ENCODE measurements around the gene USP26.
"Not testable (repeated sequence)": the region's sequence is repeated elsewhere in the genome, so short reads cannot be mapped to it uniquely, and the experiment has no call there.

USP26 gene, protein sequence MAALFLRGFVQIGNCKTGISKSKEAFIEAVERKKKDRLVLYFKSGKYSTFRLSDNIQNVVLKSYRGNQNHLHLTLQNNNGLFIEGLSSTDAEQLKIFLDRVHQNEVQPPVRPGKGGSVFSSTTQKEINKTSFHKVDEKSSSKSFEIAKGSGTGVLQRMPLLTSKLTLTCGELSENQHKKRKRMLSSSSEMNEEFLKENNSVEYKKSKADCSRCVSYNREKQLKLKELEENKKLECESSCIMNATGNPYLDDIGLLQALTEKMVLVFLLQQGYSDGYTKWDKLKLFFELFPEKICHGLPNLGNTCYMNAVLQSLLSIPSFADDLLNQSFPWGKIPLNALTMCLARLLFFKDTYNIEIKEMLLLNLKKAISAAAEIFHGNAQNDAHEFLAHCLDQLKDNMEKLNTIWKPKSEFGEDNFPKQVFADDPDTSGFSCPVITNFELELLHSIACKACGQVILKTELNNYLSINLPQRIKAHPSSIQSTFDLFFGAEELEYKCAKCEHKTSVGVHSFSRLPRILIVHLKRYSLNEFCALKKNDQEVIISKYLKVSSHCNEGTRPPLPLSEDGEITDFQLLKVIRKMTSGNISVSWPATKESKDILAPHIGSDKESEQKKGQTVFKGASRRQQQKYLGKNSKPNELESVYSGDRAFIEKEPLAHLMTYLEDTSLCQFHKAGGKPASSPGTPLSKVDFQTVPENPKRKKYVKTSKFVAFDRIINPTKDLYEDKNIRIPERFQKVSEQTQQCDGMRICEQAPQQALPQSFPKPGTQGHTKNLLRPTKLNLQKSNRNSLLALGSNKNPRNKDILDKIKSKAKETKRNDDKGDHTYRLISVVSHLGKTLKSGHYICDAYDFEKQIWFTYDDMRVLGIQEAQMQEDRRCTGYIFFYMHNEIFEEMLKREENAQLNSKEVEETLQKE

DNA sequence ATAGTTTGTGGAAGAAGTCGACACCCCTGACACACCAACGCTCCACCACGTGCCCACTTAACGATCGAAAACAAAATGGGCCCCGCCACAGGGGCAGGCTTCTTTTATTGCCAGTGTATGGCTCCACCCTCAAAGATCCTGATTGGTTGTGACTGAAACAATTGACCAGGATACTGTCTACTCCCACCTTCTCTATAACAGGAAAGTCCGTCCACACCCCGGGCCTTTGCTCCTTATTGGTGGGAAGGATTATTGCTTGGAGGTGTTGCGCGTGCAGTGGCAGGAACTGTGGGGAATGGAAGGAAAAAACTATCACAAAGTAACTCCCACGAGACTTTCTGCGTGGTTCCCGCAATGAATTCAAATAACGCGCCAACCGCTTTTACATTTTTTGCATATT is at the start of gene USP26:
Gene USP26, minus strand, starts transcription at position 79 of the 400 bp plus-strand sequence. CDS start 68,889 bp downstream, outside the sequence.
- DNase-seq: no peak

DNA sequence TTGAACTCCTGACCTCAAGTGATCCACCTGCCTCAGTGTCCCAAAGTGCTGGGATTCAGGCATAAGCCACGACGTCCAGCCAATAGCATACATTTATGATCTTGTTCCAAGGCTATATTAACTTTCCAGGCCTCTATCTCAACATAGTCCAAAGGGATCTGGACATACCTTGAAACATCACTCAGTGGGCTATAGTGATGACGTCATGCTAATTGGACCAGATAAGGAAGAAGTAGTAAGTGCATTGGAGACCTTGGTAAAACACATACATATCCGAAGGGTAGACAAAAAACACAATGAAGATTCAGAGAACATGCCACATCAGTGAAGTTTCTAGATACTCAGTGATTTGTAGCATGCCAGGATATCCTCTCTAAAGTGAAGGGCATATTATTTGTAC is 37.4 kb upstream of the USP26 start:
- DNase-seq: no peak

DNA sequence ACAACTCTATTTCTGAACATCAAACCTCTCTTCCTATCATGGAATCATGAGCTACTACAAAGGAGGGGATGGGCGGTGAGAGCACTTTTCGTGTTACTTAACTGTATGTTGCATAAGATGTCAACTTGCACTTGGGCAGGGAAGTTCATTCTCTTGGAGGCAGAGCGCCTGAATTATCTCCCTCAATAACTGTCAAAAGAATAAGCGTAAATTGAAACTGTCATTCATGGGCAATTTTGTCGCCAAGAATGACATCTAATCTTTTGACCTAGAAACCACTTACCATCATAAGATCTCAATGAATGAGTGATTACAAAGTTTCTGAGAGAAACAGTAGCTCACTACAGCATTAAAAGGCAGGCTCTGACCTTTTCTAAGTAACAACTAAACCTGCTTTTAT is 23.5 kb upstream of the USP26 start:
- no peak for DNase-seq

DNA sequence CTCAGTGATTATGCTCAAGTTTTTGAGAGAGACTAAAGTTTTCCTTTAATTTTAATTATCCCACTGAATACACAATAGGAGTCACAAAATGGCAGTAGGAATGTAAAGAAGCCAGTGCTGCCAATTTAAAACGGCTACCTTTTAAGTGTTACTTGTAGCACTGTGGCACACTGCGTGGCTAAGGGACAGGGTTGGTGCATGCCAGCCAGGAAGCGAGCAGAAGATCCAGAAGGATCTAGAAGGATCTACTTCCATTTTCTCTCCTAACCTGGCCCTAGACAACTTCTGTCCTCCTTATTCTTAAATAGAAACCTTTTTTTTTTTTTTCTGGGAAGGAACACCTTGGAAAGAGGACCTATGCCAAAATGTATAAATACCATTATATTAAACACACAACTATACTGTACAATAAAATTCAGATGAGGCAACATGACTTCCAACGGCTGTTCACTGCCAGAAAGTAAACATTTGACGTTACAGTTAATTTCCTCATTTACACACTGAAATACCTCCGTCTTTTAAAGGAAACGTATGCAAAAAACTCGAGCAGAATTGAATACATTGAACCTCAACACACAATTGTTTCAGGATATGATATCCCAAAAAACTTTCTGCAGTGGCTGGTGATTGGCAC is 2.7 kb downstream of the USP26 start:
- no peak for DNase-seq

DNA sequence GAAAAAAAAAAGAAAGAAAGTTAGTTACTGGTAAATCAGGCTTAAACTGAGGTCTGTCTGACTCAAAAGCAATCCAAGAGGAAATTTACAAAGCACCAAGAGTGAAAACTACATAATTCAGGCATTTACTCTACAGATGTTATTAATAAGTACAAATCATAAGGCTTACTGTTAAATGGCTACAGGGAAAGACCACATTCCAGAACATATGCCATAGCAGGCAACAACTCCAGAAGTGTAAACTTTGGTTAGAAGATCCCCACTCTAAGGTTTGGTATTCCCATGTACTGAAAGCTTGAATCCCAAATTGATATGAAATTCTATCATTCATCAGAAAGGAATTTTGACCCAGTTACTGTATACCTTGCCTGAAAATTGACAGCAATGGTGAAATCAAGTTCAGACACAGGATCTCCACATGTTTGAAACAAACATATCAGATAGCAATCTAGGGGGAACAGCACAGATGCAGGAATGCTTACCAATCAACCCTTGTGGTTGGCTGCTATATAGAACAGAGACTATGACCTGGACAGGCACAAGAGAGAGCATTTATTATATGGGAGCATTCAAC is 6.6 kb downstream of the USP26 start:
- no peak for DNase-seq

DNA sequence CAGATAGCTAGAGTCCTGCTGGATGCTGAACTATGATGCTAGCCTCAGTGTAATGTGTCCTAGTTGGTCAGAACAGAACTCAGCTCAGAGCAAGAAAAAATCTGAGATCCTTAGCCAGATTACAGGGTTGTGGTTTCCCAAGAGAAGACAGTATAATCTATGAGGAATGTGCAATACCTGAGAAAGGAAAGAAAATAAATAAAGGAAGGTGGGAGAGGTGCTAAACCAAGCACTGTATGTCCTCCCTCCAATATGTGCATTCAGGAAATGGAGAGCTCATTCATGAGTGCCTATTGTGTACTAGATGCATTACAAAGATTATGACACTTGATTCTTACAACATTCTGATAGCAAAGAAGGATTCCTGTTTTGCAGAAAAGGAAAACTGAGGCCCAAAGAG is 7.5 kb downstream of the USP26 start:
- no peak for DNase-seq

DNA sequence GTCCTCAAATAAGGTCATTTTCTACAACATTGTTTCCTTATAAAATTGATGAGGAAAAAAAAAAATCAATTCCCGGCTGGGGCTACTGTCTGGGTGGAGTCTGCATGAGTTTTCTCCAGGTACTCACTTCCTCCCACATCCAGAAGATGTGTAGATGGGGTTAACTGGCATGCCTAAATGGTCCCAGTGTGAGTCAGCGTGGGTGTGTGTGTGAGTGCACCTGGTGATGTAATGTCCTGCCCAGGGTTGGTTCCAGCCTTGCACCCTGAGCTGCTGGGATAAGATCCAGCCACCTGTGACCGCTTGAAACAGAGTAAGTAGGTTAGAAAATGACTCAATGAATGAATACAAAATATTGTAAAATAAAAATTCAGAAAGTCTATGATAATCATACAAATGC is 11.1 kb downstream of the USP26 start:
- no peak for DNase-seq

DNA sequence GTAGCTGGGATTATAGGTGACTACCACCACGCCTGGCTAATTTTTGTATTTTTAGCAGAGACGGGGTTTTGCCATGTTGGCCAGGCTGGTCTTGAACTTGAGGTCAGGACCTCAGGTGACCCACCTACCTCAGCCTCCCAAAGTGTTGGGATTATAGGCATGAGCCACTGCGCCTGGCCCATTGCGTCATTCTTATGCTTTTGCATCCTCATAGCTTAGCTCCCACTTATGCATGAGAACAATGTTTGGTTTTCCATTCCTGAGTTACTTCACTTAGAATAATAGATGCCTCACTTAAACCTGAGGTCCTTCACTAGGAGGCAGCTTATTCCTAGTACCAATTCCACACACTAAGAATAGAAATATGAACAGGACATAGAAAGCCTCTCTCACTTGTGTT is 11.9 kb downstream of the USP26 start:
- not testable (repeated sequence) for DNase-seq

DNA sequence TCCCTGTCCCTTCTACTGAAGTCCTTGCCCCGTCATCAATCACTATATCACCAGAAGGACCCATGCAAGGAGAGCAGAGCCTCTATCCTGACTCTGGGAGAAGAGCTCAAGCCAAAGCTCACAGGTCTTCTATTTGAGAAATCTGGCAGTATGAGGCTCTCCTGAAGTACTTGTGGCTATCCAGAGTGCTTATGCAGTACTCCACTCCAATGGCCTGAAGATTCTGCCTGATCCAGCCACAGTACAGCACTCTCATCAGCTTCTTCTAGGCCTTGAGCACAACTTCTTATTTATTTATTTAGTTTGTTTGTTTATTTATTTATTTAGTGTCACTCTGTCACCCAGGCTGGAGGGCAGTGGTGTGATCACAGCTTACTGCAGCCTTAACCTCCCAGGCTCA is 13.0 kb downstream of the USP26 start:
- no peak for DNase-seq

DNA sequence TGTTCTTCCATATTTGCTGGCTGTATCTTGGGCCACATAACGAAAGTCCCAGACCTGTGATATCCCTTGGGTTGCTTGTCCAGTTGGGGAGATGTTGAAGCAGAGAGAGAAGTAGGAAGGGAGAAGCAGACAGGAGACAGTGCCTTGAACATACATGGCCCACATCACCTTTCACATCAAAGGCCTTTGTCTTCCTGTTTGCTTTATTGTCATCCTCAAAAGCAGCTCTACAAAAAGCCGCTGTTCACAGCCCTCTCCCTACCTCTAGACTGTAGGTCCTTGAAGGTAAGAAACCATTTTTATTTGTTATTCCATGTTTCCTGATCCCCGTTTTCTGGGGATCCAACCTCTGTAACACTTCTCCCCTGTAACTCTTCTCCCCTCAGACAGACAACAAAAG is 14.9 kb downstream of the USP26 start:
- no peak for DNase-seq

DNA sequence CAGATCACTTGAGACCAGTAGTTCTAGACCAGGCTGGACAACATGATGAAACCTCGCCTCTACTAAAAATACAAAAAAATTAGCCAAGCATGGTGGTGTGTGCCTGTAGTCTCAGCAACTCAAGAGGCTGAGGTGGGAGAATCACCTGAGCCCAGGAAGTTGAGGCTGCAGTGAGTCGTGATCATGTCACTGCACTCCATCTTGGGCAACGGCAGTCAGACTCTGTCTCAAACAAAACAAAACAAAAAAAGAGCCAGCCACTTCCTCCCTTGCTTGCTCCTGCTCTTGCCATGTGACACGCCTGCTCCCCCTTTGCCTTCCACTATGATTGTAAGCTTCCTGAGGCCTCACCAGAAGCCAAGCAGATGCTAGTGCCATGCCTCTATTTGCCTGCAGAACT is 19.1 kb downstream of the USP26 start:
- DNase-seq: not testable (repeated sequence)

DNA sequence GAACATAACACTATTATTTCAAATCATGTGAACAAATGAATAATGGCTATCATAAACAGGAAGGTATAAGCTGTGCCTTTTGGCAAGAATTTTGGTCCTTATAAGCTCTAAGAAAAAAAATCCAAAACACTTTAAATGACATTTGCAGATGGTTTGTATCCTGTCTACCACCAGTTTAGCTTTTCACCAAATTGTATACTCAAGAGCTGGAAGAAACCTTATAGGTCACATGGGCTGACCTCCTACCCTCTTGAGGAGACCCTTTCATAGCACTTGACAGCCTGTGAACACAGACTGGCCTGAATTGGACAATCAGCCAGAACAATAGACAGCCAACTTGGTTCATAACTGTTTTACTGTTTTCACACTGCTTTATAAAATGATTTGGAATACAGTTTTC is 24.3 kb downstream of the USP26 start:
- DNase-seq: no peak

DNA sequence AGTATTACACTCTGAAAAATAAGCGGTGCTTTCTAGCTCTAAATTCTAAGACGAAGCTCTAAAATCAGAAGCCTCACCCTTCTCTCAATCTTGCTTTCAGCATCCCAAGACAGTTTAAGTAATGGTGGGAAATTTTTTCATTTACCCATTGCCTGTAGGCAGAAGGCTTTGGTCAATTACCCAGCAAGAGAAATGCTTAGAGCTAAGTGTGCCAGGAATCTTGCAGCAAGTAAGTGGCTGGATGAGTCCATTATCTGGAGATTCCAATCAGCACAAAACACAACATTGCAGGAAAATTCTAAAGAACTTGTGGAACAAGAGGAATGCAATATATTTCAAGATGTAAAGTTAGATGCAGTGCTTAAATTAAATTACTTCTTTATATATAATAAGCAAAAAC is 28.4 kb downstream of the USP26 start:
- DNase-seq: no peak

DNA sequence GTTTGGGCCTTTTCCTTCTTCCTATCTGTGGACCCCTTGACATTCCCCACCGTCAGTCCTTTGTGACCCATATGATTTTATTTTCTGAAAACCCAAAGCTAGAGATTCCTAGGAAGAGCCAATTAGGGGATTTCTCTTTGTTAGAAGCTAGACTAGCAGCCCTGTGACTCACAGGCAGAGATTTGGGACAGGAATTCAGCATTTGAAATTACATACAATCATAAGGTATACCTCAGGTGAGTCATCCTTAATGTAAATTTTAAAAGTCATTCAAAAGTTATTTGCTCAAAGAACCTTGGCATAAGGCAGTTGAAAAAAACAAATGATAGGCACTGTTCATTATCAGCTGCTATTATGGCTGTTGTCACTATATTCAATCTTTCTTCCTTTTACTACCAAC is 40.6 kb downstream of the USP26 start:
- DNase-seq: no peak

DNA sequence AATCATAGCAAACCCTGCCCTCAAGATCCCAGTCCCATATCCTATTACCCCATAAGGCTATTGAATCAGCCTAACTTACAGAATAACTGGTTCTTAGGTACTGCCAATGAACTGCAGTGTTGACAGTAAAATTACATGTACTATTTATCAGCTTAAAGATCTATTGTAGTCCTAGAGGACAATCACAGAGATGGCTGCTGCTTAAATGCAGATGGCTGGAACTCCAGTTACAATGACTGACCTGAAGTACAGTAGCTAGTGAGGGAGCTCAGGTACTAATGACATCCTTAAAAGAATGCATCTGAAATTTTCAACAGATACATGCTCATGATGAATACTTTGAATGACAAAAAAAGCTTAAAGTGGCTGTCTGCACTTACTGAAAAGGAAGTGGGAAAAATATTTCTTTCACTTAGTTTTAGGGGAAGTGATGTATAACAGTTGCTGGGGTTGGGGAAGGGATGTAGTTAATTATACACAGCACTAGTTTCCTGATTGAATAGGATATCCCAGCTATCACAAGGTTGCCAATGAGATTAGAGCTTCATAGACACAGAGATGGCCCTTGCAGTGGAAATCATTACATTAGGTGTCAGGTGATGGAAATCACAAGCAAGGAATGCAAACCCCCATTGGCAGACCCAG is 42.0 kb downstream of the USP26 start:
- no peak for DNase-seq

DNA sequence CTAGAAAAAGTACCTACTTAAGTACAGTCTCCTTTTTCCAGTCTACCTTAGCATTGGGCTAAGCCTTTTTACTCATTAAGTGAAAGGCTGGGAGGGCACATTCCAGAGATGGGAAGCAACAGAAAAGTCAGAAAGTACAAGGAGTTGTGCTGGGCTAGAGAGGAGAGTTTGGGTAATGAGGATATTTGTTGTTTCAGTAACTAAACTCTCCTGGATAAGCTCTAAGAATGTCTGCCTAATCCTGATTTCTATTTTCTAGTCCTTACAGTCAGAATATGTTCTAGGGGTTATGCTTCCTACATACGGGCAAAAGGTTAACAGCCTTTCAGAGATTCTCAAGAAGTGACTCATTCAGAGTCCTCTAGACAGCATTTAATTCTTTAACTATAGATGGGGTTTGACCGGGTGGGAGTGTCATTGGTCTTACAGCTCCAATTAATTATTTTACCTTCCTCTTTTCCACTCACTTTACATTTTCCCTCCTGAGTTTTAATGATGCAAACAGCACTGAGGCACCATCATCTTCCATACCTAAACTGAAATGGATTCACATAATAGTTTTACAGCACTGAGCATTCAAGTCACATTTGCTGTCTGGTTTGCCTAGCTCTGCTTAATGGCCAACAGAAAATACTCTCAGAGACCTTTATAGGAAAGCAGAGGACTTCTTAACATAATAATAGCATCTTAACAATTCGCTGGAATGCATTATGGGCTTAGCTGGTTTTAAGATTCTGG is 42.9 kb downstream of the USP26 start:
- no peak for DNase-seq

DNA sequence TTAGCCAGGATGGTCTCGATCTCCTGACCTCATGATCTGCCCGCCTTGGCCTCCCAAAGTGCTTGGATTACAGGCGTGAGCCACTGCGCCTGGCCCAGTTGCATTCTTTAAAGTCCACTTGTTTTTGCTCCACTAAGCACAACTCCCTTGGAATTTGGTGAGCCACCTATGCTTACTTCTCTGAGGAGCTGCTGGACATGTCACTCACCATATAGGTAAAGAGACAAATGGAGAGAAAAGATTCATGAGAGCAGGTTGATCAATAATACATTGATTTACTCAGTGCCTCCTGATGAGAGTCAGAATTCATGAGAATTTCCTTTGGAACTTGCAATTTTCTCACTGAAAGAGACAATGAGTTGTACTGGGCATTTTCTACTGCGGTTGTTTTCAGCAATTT is 48.2 kb downstream of the USP26 start:
- DNase-seq: no peak

DNA sequence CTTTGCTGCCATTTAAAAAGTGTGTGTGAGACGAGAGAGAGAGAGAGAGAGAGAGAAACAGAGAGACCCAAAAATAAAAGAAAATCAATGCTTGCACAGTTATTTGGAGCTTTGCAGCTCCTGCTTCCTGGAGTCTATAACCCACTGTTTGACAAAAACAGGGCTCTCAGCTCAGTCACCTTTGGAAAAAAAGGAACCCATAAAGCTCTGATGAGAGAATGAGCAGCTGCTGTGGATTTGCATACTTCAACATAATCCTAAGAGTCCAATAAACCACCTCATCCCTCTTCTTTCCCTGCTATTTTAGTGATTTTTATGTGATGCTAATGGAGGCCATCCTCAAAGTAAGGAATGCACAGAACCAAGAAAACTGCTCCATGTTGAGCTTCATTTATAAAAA is 50.3 kb downstream of the USP26 start:
- DNase-seq: no peak

DNA sequence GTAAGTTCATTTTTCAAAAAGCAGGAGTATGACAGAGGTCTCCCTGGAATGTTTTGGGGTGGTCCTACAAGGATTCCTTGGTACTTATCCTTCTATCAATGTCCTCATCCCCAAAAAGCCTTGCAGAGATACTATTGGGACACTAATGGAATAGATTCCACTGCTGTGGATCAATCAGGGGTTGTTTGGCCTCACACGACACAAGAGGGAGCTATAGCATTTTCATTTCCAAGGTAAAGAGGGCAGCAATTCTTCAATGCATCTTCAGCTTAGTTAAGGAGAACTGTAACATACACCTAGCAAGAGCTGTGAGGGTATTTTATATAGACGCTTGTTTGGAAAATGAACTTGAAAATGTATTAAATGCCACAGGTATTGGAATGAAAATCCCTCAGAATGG is 50.9 kb downstream of the USP26 start:
- DNase-seq: no peak

DNA sequence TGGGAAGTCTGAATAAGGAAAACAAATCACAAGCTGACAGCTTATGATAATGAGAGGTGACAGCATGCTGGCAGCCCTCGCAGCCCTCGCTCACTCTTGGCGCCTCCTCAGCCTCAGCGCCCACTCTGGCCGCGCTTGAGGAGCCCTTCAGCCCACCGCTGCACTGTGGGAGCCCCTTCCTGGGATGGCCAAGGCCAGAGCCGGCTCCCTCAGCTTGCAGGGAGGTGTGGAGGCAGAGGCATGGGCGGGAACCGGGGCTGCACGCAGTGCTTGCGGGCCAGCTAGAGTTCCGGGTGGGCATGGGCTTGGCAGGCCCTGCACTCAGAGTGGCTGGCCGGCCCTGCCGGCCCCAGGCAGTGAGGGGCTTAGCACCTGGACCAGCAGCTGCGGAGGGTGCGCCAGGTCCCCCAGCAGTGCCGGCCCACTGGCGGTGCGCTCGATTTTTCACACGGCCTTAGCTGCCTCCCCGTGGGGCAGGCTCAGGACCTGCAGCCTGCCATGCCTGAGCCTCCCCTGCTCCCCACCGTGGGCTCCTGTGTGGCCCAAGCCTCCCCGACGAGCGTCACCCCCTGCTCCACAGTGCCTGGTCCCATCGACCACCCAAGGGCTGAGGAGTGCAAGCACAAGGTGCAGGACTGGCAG is 52.6 kb downstream of the USP26 start:
- DNase-seq: not testable (repeated sequence)

DNA sequence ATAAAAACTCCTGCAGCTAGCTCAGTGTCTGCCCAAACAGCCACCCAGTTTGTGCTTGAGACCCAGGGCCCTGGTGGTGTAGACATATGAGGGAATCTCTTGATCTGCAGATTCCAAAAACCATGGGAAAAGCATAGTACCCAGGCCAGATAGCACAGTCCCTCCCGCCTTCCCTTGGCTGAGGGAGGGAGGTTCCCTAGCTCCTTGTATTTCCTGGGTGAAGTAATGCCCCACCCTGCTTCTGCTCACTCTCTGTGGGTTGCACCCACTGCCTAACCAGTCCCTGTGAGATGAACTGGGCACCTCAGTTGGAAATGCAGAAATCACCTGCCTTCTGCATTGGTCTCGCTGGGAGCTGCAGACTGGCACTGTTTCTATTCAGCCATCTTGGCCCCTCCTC is 54.6 kb downstream of the USP26 start:
- no peak for DNase-seq

All from right hindlimb (tissue), 1 donor.